ENCODE data around the gene EMILIN1. TPM values are rescaled to one million over a fixed set of nuclear protein-coding genes. Genes with fewer than 3 reads are reported as not detected.

The EMILIN1 gene
- total and polyA plus RNA-seq, 2 donors (not counting 3 experiments of a cell fraction or from before 2014, with no cell fraction given) = 11.7 to 16.6 TPM

- Histone ChIP-seq H3K27me3 (ENCODE audit: control insufficient read depth in 2 of 2, insufficient read depth in 2 of 2, low read length in 2 of 2) (no peaks in the 10 kb centered on the region), H3K4me2 (ENCODE audit: insufficient read depth, low read length) (no peak overlapping the region), H3K9me1 (replicated peaks; ENCODE audit: control insufficient read depth, extremely low read depth, insufficient read depth, low read length) (no peaks in the 10 kb centered on the region), H3K4me3 (replicated peaks in 1 of 3; ENCODE audit: insufficient read depth in 1 of 3, low read depth in 1 of 3, low read length in 3 of 3) (no peak overlapping the region), H3K9ac (replicated peaks; ENCODE audit: extremely low read depth, insufficient read depth, low read length) (no peak overlapping the region), H4K20me1 (replicated peaks; ENCODE audit: control insufficient read depth, extremely low read depth, insufficient read depth, low read length) (no peaks in the 10 kb centered on the region), H3K4me1 (ENCODE audit: control insufficient read depth, extremely low read depth, insufficient read depth, low read length) (no peaks in the 10 kb centered on the region), H2AFZ (ENCODE audit: low read depth, low read length) (no peak overlapping the region), H3K36me3 (ENCODE audit: control insufficient read depth in 2 of 2, extremely low read depth in 1 of 2, insufficient read depth in 2 of 2, low read length in 2 of 2) (no peaks in the 10 kb centered on the region), H3K79me2 (ENCODE audit: control insufficient read depth, insufficient read depth, low read length) (no peaks in the 10 kb centered on the region), H3K27ac (ENCODE audit: insufficient read depth, low read depth, low read length) (no peak overlapping the region), H3K9me3 (replicated peaks; ENCODE audit: control insufficient read depth, insufficient read depth, low read length) (no peaks in the 10 kb centered on the region)
- no peak for FAIRE-seq
- dilution Hi-C loops (cut with MboI; ENCODE audit: extremely low pct_ligation_motif_present, low sequenced_read_pairs) (no loop called here), intact Hi-C loops (cut with micrococcal nuclease) (loop anchor here (2.0 to 5.0 kb wide), 3 partner anchors 75 to 260 kb away; partner anchors contain the start of genes ATRAID, GTF3C2 and SLC5A6)
- ChIA-PET CTCF (interaction anchor here (1.0 to 8.2 kb wide), 10 partner anchors 10 to 208 kb away, joined by 3 to 152 read pairs (median 4); no protein-coding TSS in a partner anchor), POLR2A (no interaction called here)
- TF ChIP-seq CTCF (IDR thresholded peaks at IDR 0.05; ENCODE audit: extremely low read depth in 1 of 2, insufficient read depth in 1 of 2, low read depth in 1 of 2, low read length in 2 of 2) = no peak
- no peak for TF ChIP-seq MAX (IDR thresholded peaks at IDR 0.05; ENCODE audit: insufficient read depth, insufficient read length)
- no peak for TF ChIP-seq GATA2 (IDR thresholded peaks at IDR 0.05; ENCODE audit: insufficient read depth, insufficient read length, low read depth, low read length)
- DNase-seq (ENCODE audit: low read depth, low spot score) = no peak
- BruUV-seq (replicated peaks) = no TSS peak
These were observed 18.9 kb downstream of the EMILIN1 start for GRCh38 chr2:27097341-27097740.

GRCh38 chr2:27099334-27099955, 21.0 kb downstream of the EMILIN1 start:
- CTCF ChIA-PET = interaction anchor here (1.2 to 8.2 kb wide), 8 partner anchors 8 to 203 kb away, joined by 3 to 152 read pairs (median 9); partner anchors contain the start of gene PREB

More at GRCh38 chr2:27099334-27099955, 21.0 kb downstream of the EMILIN1 start:
- Histone ChIP-seq H3K27ac (ENCODE audit: insufficient read depth, low read depth, low read length) (no peak overlapping the region), H3K4me3 (replicated peaks in 1 of 3; ENCODE audit: insufficient read depth in 1 of 3, low read depth in 1 of 3, low read length in 3 of 3) (no peak overlapping the region), H3K9me1 (replicated peaks; ENCODE audit: control insufficient read depth, extremely low read depth, insufficient read depth, low read length) (no peaks in the 10 kb centered on the region), H4K20me1 (replicated peaks; ENCODE audit: control insufficient read depth, extremely low read depth, insufficient read depth, low read length) (no peaks in the 10 kb centered on the region), H2AFZ (ENCODE audit: low read depth, low read length) (no peak overlapping the region), H3K79me2 (ENCODE audit: control insufficient read depth, insufficient read depth, low read length) (no peaks in the 10 kb centered on the region), H3K4me1 (ENCODE audit: control insufficient read depth, extremely low read depth, insufficient read depth, low read length) (no peaks in the 10 kb centered on the region), H3K27me3 (ENCODE audit: control insufficient read depth in 2 of 2, insufficient read depth in 2 of 2, low read length in 2 of 2) (no peaks in the 10 kb centered on the region), H3K9ac (replicated peaks; ENCODE audit: extremely low read depth, insufficient read depth, low read length) (no peak overlapping the region), H3K4me2 (ENCODE audit: insufficient read depth, low read length) (no peak overlapping the region), H3K9me3 (replicated peaks; ENCODE audit: control insufficient read depth, insufficient read depth, low read length) (no peaks in the 10 kb centered on the region), H3K36me3 (ENCODE audit: control insufficient read depth in 2 of 2, extremely low read depth in 1 of 2, insufficient read depth in 2 of 2, low read length in 2 of 2) (no peaks in the 10 kb centered on the region)
- no TSS peak for BruUV-seq (replicated peaks)
- DNase-seq (ENCODE audit: low read depth, low spot score) = no peak
- intact Hi-C loops (cut with micrococcal nuclease) (loop anchor here (5.0 kb wide), 2 partner anchors 73 to 258 kb away; partner anchors contain the start of gene GTF3C2), dilution Hi-C loops (cut with MboI; ENCODE audit: extremely low pct_ligation_motif_present, low sequenced_read_pairs) (no loop called here)
- POLR2A ChIA-PET = no interaction called here
- TF ChIP-seq EZH2 (IDR thresholded peaks at IDR 0.05; ENCODE audit: borderline replicate concordance, low read depth, low read length, severe bottlenecking) (no peak), MYC (IDR thresholded peaks at IDR 0.05; ENCODE audit: low read depth, low read length) (no peak), GATA2 (IDR thresholded peaks at IDR 0.05; ENCODE audit: insufficient read depth, insufficient read length, low read depth, low read length) (no peak), FOS (IDR thresholded peaks at IDR 0.05; ENCODE audit: borderline replicate concordance, insufficient read depth, low read length) (no peak), POLR2AphosphoS5 (IDR thresholded peaks at IDR 0.05; ENCODE audit: insufficient read depth, low read depth, low read length) (no peak), MAX (IDR thresholded peaks at IDR 0.05; ENCODE audit: insufficient read depth, insufficient read length) (no peak), JUN (IDR thresholded peaks at IDR 0.05; ENCODE audit: borderline replicate concordance, insufficient read depth, insufficient read length, low read depth) (no peak), CTCF (IDR thresholded peaks at IDR 0.05; ENCODE audit: extremely low read depth in 1 of 2, insufficient read depth in 1 of 2, low read depth in 1 of 2, low read length in 2 of 2) (no peak), POLR2A (IDR thresholded peaks at IDR 0.05; ENCODE audit: low read depth, low read length) (no peak)
- no peak for FAIRE-seq

All from endothelial cell of umbilical vein (primary cell).